Activated B cell treated with CpG ODN at 0.5 μM for 24 hours (primary cell): ENCODE data around the gene AMBRA1. TPM values are rescaled to one million over a fixed set of nuclear protein-coding genes. Genes with fewer than 3 reads are reported as not detected.

Experiments used
- ATAC-seq: fragments of 200-7000 bp; cut with Tn5 transposase; one replicate; pipeline ENCODE4 v1.10.0; 2021; ENCODE audit warnings: low read depth, mild to moderate bottlenecking, moderate library complexity
- CTCF ChIA-PET: fragments of 350-600 bp; sonication (Branson Sonifier 250); formaldehyde crosslinking; loops from one replicate; lab custom pipeline; 2021; ENCODE audit warnings: antibody characterized with exemption; lab: Charles Lee
- POLR2A ChIA-PET: fragments of 350-600 bp; sonication (Branson Sonifier 250); formaldehyde crosslinking; loops from one replicate; lab custom pipeline; 2021; ENCODE audit warnings: antibody characterized with exemption; lab: Charles Lee
- DNase-seq: peaks from one replicate; pipeline ENCODE4 v3.0.0; 2022
- H3K27ac Mint-ChIP-seq: one replicate; pipeline ENCODE4 v1.8.0; 2020; ENCODE audit warnings: mixed read lengths
- H3K27me3 Mint-ChIP-seq: one replicate; pipeline ENCODE4 v1.8.0; 2021; ENCODE audit warnings: mixed read lengths
- H3K36me3 Mint-ChIP-seq: one replicate; pipeline ENCODE4 v1.8.0; 2021; ENCODE audit warnings: low read depth, mixed read lengths
- H3K4me1 Mint-ChIP-seq: one replicate; pipeline ENCODE4 v1.8.0; 2021; ENCODE audit warnings: mixed read lengths
- H3K4me3 Mint-ChIP-seq: one replicate; pipeline ENCODE4 v1.8.0; 2020; ENCODE audit warnings: mild to moderate bottlenecking, mixed read lengths
- H3K9me3 Mint-ChIP-seq: one replicate; pipeline ENCODE4 v1.8.0; 2020; ENCODE audit warnings: mixed read lengths
- intact Hi-C: fragments of 100-400 bp; cut with micrococcal nuclease; formaldehyde crosslinking; loops from one replicate; pipeline ENCODE4 v1.15.1; 2024
- total RNA-seq: library from RNA; stranded (reverse); gene quantifications from 2 replicates; pipeline ENCODE4 v1.2.3, GENCODE V29; 2022
- TF ChIP-seq, protein P1 (sequence below): fragments of 200-600 bp; IDR thresholded peaks from one replicate; pipeline ENCODE4 v1.8.0; 2022; ENCODE audit warnings: antibody characterized with exemption, mild to moderate bottlenecking

AMBRA1 gene
- total RNA-seq, 1 donor from 2014 or later, result 39.1 TPM

DNA sequence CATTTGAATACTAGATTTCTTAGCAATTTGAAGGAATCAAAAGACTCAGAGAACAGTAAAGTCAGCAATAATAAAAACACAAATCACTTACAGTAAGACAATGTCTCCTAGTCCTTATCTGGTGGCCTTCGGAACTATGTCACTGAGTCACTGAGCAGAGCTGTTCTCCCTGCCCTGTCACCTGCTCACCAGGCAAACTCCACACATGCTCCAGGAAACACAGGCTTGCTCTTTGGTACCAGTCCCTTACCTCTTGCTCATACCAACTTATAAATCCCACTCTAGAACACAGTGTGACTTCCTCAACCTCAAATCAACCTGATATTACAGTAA lies 121.2 kb downstream of the AMBRA1 start:
- H3K27me3 Mint-ChIP-seq, result no peaks in the 10 kb centered on the region
- H3K9me3 Mint-ChIP-seq, result no peaks in the 10 kb centered on the region
- intact Hi-C loops, result no loop called here
- CTCF ChIA-PET, result no interaction called here
- no peak overlapping the region for H3K4me3 Mint-ChIP-seq
- ATAC-seq, result no peak
- no peak for DNase-seq
- peaks cover 28% of the 10 kb centered on the region for H3K36me3 Mint-ChIP-seq
- H3K27ac Mint-ChIP-seq, result no peak overlapping the region
- POLR2A ChIA-PET, result no interaction called here
- TF ChIP-seq, protein P1, sequence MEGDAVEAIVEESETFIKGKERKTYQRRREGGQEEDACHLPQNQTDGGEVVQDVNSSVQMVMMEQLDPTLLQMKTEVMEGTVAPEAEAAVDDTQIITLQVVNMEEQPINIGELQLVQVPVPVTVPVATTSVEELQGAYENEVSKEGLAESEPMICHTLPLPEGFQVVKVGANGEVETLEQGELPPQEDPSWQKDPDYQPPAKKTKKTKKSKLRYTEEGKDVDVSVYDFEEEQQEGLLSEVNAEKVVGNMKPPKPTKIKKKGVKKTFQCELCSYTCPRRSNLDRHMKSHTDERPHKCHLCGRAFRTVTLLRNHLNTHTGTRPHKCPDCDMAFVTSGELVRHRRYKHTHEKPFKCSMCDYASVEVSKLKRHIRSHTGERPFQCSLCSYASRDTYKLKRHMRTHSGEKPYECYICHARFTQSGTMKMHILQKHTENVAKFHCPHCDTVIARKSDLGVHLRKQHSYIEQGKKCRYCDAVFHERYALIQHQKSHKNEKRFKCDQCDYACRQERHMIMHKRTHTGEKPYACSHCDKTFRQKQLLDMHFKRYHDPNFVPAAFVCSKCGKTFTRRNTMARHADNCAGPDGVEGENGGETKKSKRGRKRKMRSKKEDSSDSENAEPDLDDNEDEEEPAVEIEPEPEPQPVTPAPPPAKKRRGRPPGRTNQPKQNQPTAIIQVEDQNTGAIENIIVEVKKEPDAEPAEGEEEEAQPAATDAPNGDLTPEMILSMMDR, result no peak
- peaks cover 2% of the 10 kb centered on the region for H3K4me1 Mint-ChIP-seq

DNA sequence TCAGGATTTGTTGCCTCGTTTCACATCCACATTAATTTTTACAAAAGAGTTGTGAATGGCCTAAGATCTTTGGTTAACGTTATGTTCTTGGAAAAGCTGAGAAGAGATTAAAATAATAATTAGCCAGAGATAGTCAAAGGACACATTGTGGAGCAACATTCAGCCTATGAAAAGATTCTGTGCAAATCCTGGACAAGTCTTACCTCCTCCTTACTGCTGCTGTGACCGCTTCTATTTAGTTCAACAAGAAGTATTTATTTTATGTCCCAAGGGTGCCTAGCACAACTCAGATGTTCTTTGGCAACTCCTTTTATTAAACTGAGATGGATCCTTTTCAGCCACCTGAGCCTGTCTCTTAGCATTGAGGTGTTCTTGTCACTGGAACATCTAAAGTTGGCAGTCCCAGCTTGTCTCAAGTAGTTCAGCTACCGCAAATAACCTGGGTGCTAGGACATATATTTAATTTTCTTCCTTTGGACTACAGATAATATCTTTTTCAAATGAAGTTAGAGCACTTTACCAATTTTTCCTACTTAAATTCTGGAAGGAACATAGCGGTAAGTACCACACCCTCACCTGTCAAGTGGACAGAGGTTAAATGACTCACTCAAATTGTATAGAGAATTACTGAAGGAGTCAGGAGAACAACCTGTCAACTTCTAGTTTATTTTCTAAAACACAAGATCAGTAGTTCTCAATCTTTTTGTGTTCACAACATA lies 121.7 kb downstream of the AMBRA1 start:
- H3K4me3 Mint-ChIP-seq, result no peak overlapping the region
- no peak for ATAC-seq
- intact Hi-C loops, result no loop called here
- H3K27me3 Mint-ChIP-seq, result no peaks in the 10 kb centered on the region
- POLR2A ChIA-PET, result no interaction called here
- no peaks in the 10 kb centered on the region for H3K9me3 Mint-ChIP-seq
- no peak for DNase-seq
- TF ChIP-seq, protein P1, result no peak
- peaks cover 32% of the 10 kb centered on the region for H3K36me3 Mint-ChIP-seq
- CTCF ChIA-PET, result no interaction called here
- H3K4me1 Mint-ChIP-seq, result peaks cover 2% of the 10 kb centered on the region
- H3K27ac Mint-ChIP-seq, result no peak overlapping the region

DNA sequence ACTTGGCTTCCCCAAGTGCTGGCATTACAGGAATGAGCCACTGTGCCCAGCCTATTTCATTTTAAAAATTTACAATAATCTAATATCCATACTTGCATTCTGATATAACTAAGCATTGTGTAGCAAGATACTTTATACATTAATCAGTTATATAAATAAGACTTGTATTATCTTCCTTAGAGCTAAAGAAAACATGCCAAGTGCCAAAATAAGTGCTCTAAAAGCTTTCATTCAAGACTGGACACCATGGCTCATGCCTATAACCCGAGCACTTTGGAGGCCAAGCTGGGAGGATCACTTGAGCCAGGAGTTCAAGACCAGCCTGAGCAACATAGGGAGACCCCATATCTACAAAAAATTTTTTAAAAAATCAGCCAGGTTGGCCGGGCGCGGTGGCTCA lies 123.9 kb downstream of the AMBRA1 start:
- Mint-ChIP-seq H3K4me3 (no peak overlapping the region), H3K9me3 (no peaks in the 10 kb centered on the region), H3K4me1 (no peaks in the 10 kb centered on the region), H3K27me3 (no peaks in the 10 kb centered on the region), H3K27ac (no peak overlapping the region), H3K36me3 (peaks cover 20% of the 10 kb centered on the region)
- TF ChIP-seq, protein P1, result no peak
- ATAC-seq (no peak), DNase-seq (no peak)
- intact Hi-C loops, result no loop called here
- ChIA-PET CTCF (interaction anchor here (0.7 kb wide), 1 partner anchor 20 kb away, joined by 3 read pairs; no protein-coding TSS in a partner anchor), POLR2A (no interaction called here)

DNA sequence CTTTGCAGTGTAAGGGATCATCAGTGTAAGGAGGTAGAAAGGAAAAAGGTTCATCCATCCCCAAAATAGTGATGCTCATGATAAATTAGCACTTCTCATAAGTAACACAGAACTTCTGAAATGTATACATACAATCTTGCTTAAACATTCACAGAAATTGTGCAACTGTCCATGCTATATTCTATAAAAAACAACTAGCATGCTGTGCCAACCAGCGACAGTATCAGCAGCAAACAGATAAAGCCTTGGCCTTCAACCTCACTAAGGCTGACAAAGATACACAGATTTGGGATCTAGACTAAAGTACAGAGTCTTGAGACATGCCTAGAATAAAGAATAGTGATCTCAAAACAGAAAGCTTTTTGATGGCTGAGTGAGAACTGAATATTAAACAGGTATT lies 128.1 kb downstream of the AMBRA1 start:
- intact Hi-C loops, result no loop called here
- POLR2A ChIA-PET, result no interaction called here
- H3K9me3 Mint-ChIP-seq, result no peaks in the 10 kb centered on the region
- H3K27me3 Mint-ChIP-seq, result no peaks in the 10 kb centered on the region
- no peak for ATAC-seq
- no peak for DNase-seq
- H3K4me3 Mint-ChIP-seq, result no peak overlapping the region
- CTCF ChIA-PET, result no interaction called here
- peaks cover 16% of the 10 kb centered on the region for H3K36me3 Mint-ChIP-seq
- TF ChIP-seq, protein P1, result no peak
- no peaks in the 10 kb centered on the region for H3K4me1 Mint-ChIP-seq
- H3K27ac Mint-ChIP-seq, result no peak overlapping the region

DNA sequence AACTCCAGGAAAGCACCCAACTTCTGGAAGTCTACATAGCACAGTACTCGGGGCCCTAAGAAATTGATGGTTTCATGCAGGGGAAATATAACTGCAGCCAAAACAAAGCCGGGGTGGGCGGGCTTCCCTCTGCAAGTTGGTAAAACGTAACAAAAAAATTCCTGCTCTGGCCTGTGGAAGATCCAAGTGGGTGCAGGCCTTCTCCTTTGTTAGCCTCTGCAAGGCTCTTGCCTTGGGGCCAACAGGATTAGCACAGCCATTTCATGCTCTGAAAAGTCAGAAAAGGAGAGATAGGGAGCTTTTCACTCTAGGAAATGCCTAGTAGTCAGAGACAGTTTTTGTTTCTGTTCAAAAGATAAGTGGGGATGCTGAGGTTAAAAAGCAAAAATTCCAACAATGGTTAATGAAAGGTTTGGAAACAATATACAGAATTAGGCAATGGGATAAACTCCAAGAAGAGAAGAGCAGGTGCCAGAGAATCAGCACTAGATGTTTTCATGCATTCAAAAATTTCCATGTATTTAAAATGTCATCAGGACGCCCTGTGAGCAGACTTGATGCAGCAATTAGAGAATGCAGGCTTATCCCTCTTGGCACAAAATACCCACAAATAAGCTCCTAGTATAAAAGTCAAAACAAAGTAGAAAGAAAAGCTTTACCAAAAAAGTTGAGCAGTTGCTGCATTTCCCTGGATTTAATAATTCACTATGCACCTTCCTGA lies 130.0 kb downstream of the AMBRA1 start:
- TF ChIP-seq, protein P1, result no peak
- POLR2A ChIA-PET, result no interaction called here
- H3K9me3 Mint-ChIP-seq, result no peaks in the 10 kb centered on the region

More for the DNA sequence above, 130.0 kb downstream of the AMBRA1 start:
- no peaks in the 10 kb centered on the region for H3K4me1 Mint-ChIP-seq
- intact Hi-C loops, result no loop called here
- H3K27ac Mint-ChIP-seq, result no peak overlapping the region
- DNase-seq, result no peak
- H3K4me3 Mint-ChIP-seq, result no peak overlapping the region
- ATAC-seq, result no peak
- CTCF ChIA-PET, result no interaction called here
- peaks cover 15% of the 10 kb centered on the region for H3K36me3 Mint-ChIP-seq
- H3K27me3 Mint-ChIP-seq, result no peaks in the 10 kb centered on the region
